Breast epithelium (tissue), 4 donors: ENCODE measurements around the gene CFAP90. TPM values are rescaled to one million over a fixed set of nuclear protein-coding genes. Genes with fewer than 3 reads are reported as not detected.

Experiments used
- DNase-seq, 2 donors: peaks; one replicate each; pipeline ENCODE4 v3.0.0-alpha.2; 2019; ENCODE audit warnings: low spot score in 2 of 2
- H3K27ac ChIP-seq, 2 donors: fragments of 200-600 bp; sonication (generic) in 1 of 2; one replicate each; pipeline ENCODE4 v1.5.1; 2016 to 2019; ENCODE audit warnings: mild to moderate bottlenecking in 1 of 2
- H3K27me3 ChIP-seq, 2 donors: fragments of 200-600 bp; sonication (generic) in 1 of 2; one replicate each; pipeline versions ENCODE4 v1.5.1 to v1.6.0; 2017 to 2019; ENCODE audit warnings: control low read depth in 1 of 2, mild to moderate bottlenecking in 1 of 2
- H3K36me3 ChIP-seq: fragments of 200-600 bp; one replicate; pipeline ENCODE4 v1.5.1; 2019
- H3K4me1 ChIP-seq, 2 donors: fragments of 200-600 bp; sonication (generic); one replicate each; pipeline ENCODE4 v1.5.1; 2016 to 2019; ENCODE audit warnings: control low read depth in 1 of 2
- H3K4me3 ChIP-seq, 3 donors: fragments of 200-600 bp; sonication (generic); 1 replicate in 2 of 3; 2 replicates in 1 of 3; pipeline ENCODE4 v1.5.1; 2016 to 2019; ENCODE audit warnings: mild to moderate bottlenecking in 3 of 3, moderate library complexity in 2 of 3
- H3K9me3 ChIP-seq, 2 donors: fragments of 200-600 bp; sonication (generic) in 1 of 2; one replicate each; pipeline ENCODE4 v1.5.1; 2016 to 2019; ENCODE audit warnings: control low read depth in 1 of 2
- CTCF ChIP-seq, 3 donors: fragments of 450-650 bp; IDR thresholded peaks; one replicate each; pipeline ENCODE4 v1.5.1; 2016 to 2017; ENCODE audit warnings: antibody characterized with exemption in 3 of 3, mild to moderate bottlenecking in 3 of 3, moderate library complexity in 3 of 3
- POLR2A ChIP-seq: fragments of 450-650 bp; IDR thresholded peaks from one replicate; pipeline ENCODE4 v1.6.1; 2016; ENCODE audit warnings: antibody characterized with exemption, mild to moderate bottlenecking, moderate library complexity
- POLR2AphosphoS5 ChIP-seq, 3 donors: sonication (generic); formaldehyde crosslinking; IDR thresholded peaks; one replicate each; pipeline ENCODE4 v1.6.1; 2017; ENCODE audit warnings: antibody characterized with exemption in 3 of 3
- intact Hi-C: fragments of 100-400 bp; cut with DNase I; formaldehyde crosslinking; loops from one replicate; pipeline ENCODE4 v1.15.1; 2023; ENCODE audit warnings: low total_unique reads
- total RNA-seq, 3 donors: library from RNA; depleted of rRNA; stranded (reverse); fragments of >200 nt; gene quantifications; one replicate each; pipeline ENCODE4 v1.1.0, GENCODE V29; 2016

CFAP90 gene
- total RNA-seq, 3 donors from 2014 or later: 0.48 to 0.98 (median 0.59) TPM

- H3K9me3 ChIP-seq: no peaks in the 10 kb centered on the region
- intact Hi-C loops: no loop called here
- no peaks in the 10 kb centered on the region for H3K36me3 ChIP-seq
- H3K27ac ChIP-seq: peak overlapping the region in 1 of 2 donors; percentile 66
- no peak for DNase-seq
- H3K27me3 ChIP-seq: no peaks in the 10 kb centered on the region
- no peaks in the 10 kb centered on the region for H3K4me1 ChIP-seq
- TF ChIP-seq POLR2AphosphoS5 (IDR thresholded peaks at IDR 0.05): no peak
- no peak for TF ChIP-seq POLR2A
- no peak for TF ChIP-seq CTCF (IDR thresholded peaks at IDR 0.05)
- no peak overlapping the region for H3K4me3 ChIP-seq
Measured at GRCh38 chr5:7878381-7878873, 27.5 kb upstream of the CFAP90 start.

- TF ChIP-seq CTCF (IDR thresholded peaks at IDR 0.05): no peak
- TF ChIP-seq POLR2AphosphoS5 (IDR thresholded peaks at IDR 0.05): no peak
- TF ChIP-seq POLR2A: no peak
- Histone ChIP-seq H3K4me1 (no peaks in the 10 kb centered on the region), H3K36me3 (no peaks in the 10 kb centered on the region), H3K9me3 (no peaks in the 10 kb centered on the region), H3K27ac (peak overlapping the region in 1 of 2 donors; percentile 66), H3K4me3 (no peak overlapping the region), H3K27me3 (no peaks in the 10 kb centered on the region)
- DNase-seq: no peak
- intact Hi-C loops: no loop called here
Measured at GRCh38 chr5:7877851-7878250, 26.9 kb upstream of the CFAP90 start.

- no peak for DNase-seq
- Histone ChIP-seq H3K27me3 (no peaks in the 10 kb centered on the region), H3K4me3 (no peak overlapping the region), H3K36me3 (no peaks in the 10 kb centered on the region), H3K4me1 (no peaks in the 10 kb centered on the region), H3K27ac (no peak overlapping the region), H3K9me3 (no peaks in the 10 kb centered on the region)
- intact Hi-C loops: no loop called here
- TF ChIP-seq POLR2AphosphoS5 (IDR thresholded peaks at IDR 0.05) (no peak), POLR2A (no peak), CTCF (IDR thresholded peaks at IDR 0.05) (no peak)
Measured at GRCh38 chr5:7876867-7877266, 25.9 kb upstream of the CFAP90 start.

GRCh38 chr5:7875151-7875550 is 24.2 kb upstream of the CFAP90 start:
- intact Hi-C loops: no loop called here
- TF ChIP-seq CTCF (IDR thresholded peaks at IDR 0.05) (no peak), POLR2A (no peak), POLR2AphosphoS5 (IDR thresholded peaks at IDR 0.05) (no peak)
- H3K36me3 ChIP-seq: no peaks in the 10 kb centered on the region

GRCh38 chr5:7874639-7875038 is 23.7 kb upstream of the CFAP90 start:
- Histone ChIP-seq H3K4me3 (no peak overlapping the region), H3K27ac (no peak overlapping the region), H3K36me3 (no peaks in the 10 kb centered on the region), H3K4me1 (no peaks in the 10 kb centered on the region), H3K27me3 (no peaks in the 10 kb centered on the region), H3K9me3 (no peaks in the 10 kb centered on the region)
- TF ChIP-seq POLR2AphosphoS5 (IDR thresholded peaks at IDR 0.05) (no peak), POLR2A (no peak), CTCF (IDR thresholded peaks at IDR 0.05) (no peak)
- no peak for DNase-seq
- intact Hi-C loops: no loop called here

More at GRCh38 chr5:7875151-7875550, 24.2 kb upstream of the CFAP90 start:
- Histone ChIP-seq H3K9me3 (no peaks in the 10 kb centered on the region), H3K27me3 (no peaks in the 10 kb centered on the region), H3K4me1 (no peaks in the 10 kb centered on the region), H3K27ac (no peak overlapping the region), H3K4me3 (no peak overlapping the region)
- DNase-seq: no peak
